GM18861 (cell line): ENCODE measurements around the gene FGG.
A peak's percentile ranks its signal among the peaks of the same experiment; 100 is the strongest.

ENCODE experiments used
- ATAC-seq: cut with Tn5 transposase; IDR thresholded peaks from one replicate; pipeline ENCODE4 v1.9.1; 2021; ENCODE audit not compliant: unreplicated experiment

The FGG gene

DNA sequence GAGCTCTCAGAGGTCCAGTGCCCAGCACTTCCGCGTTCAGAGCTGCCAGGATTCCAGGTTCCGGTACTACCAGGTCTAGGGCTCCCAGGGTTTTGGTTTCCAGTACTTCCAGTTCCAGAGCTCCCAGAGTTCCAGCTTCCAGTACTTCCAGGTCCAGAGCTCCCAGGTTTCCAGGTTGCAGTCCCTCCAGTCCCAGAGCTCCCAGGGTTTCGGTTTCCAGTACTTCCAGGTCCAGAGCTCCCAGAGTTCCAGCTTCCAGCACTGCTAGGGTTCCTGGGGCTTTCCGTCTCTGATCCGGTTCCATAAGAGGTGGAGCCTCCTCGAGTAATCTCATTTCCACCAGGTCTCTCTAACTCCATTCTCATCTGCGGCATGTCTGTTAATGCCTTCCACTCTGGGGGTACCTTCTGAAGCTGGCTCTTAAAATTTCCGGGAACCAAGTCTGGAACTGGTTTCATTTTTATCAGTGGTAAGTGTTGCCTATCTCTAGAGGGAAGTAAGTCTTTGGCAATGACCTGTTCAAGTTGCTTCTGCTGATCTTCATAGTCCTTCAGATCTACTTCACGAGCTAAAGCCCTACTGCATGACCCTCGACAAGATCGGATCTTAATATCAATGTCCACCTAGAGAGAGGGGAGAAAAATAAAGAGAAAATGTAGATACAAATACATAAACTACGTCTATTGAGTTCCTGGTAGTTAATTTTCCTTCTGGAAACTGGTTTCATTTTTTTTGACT is 26.0 kb downstream of the FGG start:
- ATAC-seq: no peak

DNA sequence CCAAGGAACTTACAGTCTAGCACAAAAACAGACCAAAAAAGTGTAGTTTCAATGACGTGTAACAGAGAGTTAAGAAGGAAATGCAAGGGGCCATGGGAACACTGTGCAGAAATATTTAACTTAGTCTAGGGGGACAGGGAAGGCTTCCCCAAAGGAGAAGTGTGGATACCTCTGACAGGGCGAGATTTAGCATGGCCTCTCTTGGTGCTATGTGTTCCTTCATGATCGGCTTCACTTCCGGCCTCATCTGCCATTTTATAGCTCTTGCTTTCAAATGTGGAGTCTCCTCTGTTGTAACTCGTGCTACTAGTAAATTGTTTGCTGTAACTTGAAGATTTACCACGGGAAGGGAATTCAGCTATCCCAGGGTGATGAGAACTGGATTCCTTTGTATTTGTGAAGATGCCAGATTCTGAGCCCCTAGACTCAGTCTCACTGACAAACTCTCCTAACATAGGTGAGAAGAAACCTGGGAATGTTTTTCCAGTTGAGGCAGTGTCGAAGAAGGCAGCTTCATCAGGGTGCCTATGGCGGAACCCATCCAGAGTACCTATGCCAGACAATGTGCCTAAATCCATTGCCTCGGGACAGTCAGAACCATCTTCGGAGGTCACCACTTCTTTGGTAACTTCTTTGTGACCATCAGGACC is 27.0 kb downstream of the FGG start:
- ATAC-seq: no peak

DNA sequence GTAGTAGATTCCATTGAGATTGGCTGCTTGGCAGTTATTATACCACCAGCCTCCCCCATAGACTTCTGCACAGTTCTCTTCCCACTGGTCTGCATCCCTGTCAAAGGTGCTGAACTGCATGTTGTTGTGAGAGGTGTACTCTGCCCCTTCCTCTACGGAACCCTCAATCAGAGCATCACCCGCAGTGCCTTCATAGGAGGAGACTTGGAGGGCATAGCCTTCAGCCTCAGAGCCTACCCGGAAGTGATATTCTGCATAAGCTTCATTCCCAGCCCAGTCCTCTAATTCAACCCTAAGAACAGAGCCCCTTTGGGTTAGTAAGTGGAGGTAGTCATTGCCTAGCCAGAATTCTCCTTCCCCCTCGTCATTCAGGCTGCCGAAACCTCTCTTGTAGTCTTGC is 28.2 kb downstream of the FGG start:
- ATAC-seq: no peak

DNA sequence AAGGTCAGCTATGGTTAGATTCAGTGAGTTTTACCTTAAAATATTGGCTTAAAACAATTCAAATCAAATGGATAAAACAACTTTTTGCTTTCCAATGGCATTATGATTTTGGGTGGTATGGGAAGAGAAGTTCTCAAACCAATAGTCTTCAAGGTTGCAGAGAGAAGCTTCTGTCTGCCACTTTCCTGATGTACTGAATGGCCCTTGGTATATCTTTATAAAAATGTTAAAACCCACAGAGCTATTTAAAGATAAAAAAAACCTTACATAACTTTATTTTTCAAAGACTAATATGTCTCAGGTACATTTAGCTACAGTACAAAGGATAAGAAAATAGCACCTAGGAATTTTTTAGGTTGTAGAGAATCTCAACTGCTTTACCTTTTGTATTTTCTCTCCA is 28.8 kb downstream of the FGG start:
- no peak for ATAC-seq

DNA sequence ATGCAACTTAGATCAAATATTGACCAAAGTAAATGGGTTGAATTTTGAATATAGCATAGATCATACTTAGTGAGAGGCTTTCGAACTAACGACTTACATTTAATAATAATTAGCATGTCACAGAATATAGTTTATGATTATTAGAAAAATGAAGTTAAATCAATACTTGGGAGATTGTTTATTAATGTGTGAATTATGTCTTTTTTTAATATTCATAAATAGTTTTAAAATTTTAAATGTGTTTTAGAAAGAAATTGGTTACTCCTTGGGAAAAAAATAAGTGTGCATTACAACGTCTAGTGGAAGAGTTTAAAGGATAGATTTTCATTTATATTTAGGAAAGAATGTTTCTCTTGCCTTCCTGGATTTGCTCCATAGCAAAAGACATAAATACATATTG is 29.2 kb downstream of the FGG start:
- no peak for ATAC-seq

DNA sequence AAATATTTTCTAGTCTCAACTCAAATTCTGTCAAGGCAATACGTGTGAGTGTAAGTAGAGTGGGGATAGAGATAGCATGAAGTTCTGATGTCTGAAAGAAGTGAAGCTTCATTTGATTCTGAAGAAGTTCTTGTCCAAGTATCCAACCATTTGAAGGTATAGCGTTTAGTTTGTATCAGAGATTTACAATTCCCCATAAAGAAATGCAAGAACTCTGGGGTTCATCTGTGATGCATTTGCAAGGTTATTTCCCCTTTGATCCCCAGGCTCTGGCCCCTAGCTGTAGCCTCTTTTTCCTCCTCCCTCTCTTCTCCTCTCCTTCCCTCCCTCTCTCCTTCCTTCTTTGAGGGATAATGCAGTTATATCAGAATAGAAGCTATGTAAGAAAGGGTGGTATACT is 29.7 kb downstream of the FGG start:
- ATAC-seq: no peak

DNA sequence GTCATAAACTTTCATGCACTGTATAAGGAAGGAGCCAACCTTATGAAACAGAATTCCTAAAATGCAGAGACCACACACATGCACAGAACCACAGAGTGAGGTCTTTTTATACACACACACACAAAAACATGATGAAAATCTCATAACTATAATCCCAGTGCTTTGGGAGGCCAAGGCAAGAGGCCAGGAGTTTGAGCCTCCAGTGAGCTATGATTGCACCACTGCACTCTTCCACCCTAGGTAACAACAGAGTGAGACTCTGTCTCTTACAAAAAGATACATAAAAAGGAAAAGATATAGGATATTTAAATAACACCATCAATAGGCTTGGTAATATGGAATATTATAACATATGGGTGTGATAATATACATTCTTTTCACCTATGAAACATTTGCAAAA is 32.5 kb downstream of the FGG start:
- no peak for ATAC-seq

DNA sequence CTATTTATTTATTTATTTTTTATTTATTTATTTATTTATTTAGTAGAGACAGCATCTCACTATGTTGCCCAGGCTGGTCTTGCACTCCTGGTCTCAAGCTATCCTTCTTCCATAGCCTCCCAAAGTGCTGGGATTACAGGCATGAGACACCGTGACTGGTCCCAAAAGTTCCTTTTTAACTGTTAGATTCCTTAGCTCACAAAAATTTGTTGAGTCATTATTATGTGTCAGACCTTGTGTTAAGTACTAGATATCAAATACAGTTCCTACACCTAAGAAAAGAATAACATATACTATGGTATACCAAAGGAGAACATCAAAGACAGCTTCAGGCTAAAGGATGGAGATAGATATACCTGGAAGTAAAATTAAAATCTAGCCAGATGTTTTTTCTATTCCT is 33.5 kb downstream of the FGG start:
- ATAC-seq: no peak

DNA sequence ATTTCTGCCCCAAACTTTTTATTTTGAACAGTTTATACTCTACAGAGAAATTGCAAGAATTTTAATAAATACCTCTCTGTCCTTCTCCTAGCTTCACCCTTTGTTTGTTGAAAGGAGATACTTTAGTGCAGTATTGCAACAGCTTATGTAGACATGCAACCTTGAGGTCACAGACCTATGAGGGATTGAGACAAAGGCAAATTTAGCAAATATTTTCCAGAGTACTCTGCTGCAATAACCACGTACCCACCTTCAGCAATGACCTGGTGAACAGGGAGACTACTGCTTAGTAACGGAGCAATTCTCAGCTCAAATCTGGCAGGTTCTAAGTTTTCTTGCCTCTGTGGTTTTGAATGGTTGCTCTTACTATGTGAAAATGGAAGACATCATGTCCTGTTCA is 35.1 kb downstream of the FGG start:
- no peak for ATAC-seq

DNA sequence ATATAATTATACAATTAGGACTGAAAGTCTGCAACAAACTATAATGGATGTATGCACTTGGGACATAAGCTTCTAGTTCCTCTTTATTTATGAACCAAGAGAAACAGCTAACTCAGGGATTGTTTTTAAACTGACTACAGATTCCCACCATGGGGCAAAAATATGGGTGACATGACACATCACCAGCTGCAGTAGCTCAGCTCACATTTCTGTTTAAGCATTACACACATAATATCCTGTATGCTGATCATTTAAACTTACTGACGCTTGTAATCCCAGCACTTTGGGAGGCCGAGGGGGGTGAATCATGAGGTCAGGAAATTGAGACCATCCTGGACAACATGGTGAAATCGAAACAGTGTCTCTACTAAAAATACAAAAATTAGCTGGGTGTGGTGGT is 38.1 kb downstream of the FGG start:
- ATAC-seq: no peak

DNA sequence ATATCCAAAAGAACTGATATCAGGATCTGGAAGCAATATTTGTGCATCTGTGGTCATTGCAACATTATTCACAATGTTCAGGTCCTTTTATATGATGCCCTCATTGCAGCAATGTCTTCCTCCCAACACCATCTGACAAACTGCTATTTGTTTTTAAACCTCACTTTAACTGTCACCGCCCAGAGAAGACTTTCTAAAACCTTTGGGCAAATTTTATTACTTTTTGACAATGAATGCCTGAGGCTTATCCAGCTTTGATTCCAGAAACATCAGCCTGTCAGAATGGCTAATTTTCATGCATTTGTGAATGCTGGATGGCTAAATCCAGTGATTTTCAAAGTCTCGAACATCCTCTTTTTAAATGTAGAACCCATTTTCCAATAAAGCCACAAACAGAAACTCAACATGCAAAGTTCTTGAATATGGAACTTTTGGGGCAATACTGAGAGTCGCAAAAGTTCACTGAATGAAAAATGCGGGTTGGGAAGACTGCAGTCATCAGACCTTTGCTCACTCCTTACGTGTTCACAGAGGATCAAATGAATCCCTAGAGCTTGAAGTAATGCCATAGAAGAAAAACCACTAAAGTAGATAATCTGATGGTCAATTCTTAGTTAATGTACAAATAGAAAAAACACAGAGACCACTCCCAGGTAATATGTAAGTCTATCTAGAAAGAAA is 39.1 kb downstream of the FGG start:
- ATAC-seq: no peak

DNA sequence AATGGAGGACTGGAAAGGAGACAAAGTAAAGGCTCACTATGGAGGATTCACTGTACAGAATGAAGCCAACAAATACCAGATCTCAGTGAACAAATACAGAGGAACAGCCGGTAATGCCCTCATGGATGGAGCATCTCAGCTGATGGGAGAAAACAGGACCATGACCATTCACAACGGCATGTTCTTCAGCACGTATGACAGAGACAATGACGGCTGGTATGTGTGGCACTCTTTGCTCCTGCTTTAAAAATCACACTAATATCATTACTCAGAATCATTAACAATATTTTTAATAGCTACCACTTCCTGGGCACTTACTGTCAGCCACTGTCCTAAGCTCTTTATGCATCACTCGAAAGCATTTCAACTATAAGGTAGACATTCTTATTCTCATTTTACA is 42.9 kb downstream of the FGG start:
- no peak for ATAC-seq

DNA sequence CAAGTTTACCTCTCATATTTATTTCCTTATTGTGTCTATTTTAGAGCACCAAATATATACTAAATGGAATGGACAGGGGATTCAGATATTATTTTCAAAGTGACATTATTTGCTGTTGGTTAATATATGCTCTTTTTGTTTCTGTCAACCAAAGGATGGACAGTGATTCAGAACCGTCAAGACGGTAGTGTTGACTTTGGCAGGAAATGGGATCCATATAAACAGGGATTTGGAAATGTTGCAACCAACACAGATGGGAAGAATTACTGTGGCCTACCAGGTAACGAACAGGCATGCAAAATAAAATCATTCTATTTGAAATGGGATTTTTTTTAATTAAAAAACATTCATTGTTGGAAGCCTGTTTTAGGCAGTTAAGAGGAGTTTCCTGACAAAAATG is 43.4 kb downstream of the FGG start:
- ATAC-seq: no peak

DNA sequence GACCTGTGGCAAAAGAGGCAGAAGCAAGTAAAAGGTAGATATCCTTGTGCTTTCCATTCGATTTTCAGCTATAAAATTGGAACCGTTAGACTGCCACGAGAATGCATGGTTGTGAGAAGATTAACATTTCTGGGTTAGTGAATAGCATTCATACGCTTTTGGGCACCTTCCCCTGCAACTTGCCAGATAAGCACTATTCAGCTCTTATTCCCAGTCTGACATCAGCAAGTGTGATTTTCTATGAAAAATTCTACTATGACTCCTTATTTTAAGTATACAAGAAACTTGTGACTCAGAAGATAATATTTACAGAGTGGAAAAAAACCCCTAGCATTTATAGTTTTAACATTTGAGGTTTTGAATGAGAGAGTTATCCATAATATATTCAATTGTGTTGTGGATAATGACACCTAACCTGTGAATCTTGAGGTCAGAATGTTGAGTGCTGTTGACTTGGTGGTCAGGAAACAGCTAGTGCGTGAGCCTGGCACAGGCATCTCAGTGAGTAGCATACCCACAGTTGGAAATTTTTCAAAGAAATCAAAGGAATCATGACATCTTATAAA is 45.7 kb downstream of the FGG start:
- no peak for ATAC-seq

DNA sequence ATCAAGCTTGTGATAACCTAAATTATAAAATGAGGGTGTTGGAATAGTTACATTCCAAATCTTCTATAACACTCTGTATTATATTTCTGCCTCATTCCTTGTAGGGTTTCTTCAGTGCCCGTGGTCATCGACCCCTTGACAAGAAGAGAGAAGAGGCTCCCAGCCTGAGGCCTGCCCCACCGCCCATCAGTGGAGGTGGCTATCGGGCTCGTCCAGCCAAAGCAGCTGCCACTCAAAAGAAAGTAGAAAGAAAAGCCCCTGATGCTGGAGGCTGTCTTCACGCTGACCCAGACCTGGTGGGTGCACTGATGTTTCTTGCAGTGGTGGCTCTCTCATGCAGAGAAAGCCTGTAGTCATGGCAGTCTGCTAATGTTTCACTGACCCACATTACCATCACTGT is 46.8 kb downstream of the FGG start:
- no peak for ATAC-seq

DNA sequence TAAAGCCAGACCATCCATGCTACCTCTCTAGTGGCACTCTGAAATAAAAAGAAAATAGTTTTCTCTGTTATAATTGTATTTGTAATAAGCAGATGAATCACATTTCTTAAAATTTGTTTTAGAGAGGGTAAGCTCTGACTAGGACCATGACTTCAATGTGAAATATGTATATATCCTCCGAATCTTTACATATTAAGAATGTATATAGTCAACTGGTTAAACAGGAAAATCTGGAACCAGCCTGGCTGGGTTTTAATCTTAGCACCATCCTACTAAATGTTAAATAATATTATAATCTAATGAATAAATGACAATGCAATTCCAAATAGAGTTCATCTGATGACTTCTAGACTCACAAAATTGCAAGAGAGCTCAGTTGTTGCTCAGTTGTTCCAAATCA is 48.1 kb downstream of the FGG start:
- no peak for ATAC-seq

DNA sequence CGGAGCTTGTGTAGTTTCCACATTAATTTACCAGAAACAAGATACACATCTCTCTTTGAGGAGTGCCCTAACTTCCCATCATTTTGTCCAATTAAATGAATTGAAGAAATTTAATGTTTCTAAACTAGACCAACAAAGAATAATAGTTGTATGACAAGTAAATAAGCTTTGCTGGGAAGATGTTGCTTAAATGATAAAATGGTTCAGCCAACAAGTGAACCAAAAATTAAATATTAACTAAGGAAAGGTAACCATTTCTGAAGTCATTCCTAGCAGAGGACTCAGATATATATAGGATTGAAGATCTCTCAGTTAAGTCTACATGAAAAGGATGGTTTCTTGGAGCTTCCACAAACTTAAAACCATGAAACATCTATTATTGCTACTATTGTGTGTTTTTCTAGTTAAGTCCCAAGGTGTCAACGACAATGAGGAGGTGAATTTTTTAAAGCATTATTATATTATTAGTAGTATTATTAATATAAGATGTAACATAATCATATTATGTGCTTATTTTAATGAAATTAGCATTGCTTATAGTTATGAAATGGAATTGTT is 49.7 kb downstream of the FGG start, which contains the start of gene FGB:
Gene FGB, plus strand, starts transcription at position 315 of the 558 bp plus-strand sequence. Its CDS starts 8 bp downstream, at position 323.
- no peak for ATAC-seq

DNA sequence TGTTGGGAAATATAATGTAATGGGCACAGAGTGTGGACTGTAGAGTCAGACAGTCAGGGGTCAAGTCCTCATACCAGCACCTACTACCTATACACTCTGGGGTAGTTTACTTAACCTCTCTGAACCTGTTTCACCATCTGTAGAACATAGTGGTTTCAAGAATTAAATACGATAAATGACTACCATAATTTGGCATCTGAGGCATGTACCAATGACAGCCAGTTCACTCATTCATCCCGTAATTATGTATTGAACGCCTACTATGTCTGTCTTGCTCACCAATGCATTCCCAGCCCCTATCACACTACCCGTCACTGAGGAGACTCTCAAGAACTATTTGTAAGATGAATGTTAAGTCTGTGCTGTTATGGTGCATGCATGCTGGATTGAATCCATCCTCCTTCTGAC is 51.6 kb downstream of the FGG start:
- ATAC-seq: no peak

DNA sequence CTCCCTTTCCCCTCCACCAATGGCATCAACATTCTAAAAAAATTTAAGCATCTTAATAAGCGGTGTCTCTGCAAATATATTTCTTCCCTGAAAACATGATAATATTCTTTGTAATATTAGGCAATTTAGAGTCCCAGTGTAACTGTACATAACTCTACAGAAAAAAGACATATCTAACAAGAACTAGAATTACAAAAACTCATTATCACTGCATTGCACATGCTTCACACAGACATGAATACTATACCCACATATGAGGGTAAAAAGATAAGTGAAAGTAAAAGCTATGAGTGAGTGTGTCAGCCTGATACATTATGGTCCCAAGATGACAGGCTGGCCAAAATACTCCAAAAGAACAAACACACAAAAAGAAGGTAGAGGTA is 52.0 kb downstream of the FGG start:
- ATAC-seq: no peak

DNA sequence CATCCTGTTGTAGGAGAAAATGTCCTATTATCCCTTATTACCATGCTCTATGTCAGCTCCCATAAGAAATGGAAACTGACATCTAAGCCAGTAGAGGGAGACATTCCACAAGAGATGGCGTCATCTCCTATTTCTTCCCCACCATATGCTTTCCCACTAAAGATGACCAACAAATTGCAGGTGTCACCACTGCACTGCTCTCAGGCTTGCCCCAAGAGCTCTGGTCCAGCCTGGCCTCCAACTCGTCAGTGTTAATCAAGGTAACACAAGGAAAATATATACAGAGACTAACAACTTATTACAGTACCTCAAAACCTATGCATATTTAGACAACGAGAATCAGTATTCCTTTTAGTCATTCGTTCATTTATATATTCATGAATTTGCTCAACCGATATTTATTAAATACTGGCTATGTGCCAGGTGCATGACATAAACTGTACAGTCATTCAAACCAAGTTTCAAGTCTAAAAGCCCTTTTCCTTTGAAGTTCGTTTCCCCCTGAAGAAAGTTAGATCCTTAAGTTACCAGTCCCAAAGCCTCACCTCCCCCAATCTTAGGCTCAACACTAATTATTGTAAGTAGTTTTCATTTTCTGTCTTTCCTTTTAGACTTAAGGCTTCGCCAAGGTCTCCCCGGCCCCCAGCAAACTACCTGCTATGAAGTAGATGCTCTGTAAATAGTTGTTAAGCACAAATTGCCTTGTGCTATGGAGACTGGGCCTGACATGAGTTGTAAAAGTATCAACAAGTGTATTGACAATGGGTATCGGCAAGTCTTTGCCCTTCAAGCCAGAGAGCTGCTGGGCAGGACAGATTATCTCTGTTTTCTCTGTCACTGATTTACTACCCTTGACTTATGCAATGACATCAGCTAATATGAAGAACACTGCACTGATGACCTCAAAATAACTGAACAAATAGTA is 52.7 kb downstream of the FGG start:
- peak; percentile 84 for ATAC-seq

DNA sequence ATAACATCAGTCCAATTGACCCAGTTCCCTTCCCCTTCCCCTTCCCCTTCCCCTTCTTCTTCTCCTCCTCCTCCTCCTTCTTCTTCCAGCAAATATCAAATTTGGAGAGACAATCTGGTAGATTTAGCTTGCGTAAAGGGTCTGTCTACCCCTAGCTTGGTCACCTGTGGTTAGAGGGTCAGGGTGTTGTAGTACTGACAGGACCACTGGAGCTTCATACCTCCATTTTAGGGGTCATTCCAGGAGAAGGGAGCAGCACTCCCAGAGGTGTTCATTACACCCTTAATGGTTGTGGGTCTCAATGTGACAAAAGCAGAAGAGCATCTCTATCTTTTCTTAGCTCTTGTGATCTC is 53.3 kb downstream of the FGG start:
- ATAC-seq: no peak
